SK-N-SH (cell line): ENCODE results near the gene RRM1. TPM values are rescaled to one million over a fixed set of nuclear protein-coding genes. Genes with fewer than 3 reads are reported as not detected.

Experiments used
- CTCF ChIA-PET: fragments of 300-600, 350-600 bp; formaldehyde crosslinking; extraction: SDS; loops from one replicate; lab custom pipeline; 2021; lab: Yijun Ruan, JAX
- POLR2A ChIA-PET: fragments of 350-600 bp; sonication (Branson Sonifier 250); formaldehyde crosslinking; extraction: SDS; loops from one replicate; lab custom pipeline; 2020; ENCODE audit warnings: antibody characterized with exemption, inconsistent platforms; lab: Yijun Ruan, JAX
- DNase-seq: peaks from one replicate; pipeline ENCODE4 v3.0.0; 2012
- H2AFZ ChIP-seq: fragments of 200-600 bp; sonication (generic); 2 replicates; pipeline ENCODE4 v1.8.1; 2016; ENCODE audit warnings: antibody characterized with exemption, mild to moderate bottlenecking, low read depth
- H3F3A ChIP-seq: fragments of 200-600 bp; sonication (generic); replicated peaks from 2 replicates; pipeline ENCODE3; 2016; ENCODE audit warnings: antibody characterized with exemption, mild to moderate bottlenecking; ENCODE audit not compliant: insufficient read depth
- H3K27ac ChIP-seq, 2 experiments: fragments of 200-500 bp in 1 of 2; fragments of 200-600 bp in 1 of 2; sonication (Bioruptor generic) in 1 of 2; sonication (generic), shearing (Covaris generic) in 1 of 2; 2 replicates each; pipeline versions ENCODE4 v1.5.1 to v1.6.1; 2014 to 2016; ENCODE audit warnings: low read depth in 2 of 2, inconsistent platforms in 1 of 2, low read length in 1 of 2, mild to moderate bottlenecking in 1 of 2, mixed read lengths in 1 of 2
- H3K27me3 ChIP-seq: fragments of 200-600 bp; sonication (generic), shearing (Covaris generic); 2 replicates; pipeline ENCODE4 v1.6.1; 2016; ENCODE audit warnings: mixed run types; ENCODE audit not compliant: insufficient read depth
- H3K36me3 ChIP-seq, 2 experiments: fragments of 200-500 bp in 1 of 2; fragments of 200-600 bp in 1 of 2; sonication (Bioruptor generic) in 1 of 2; sonication (generic) in 1 of 2; replicated peaks in 1 of 2; 2 replicates each; pipeline versions ENCODE3 to v1.5.1; 2014 to 2016; ENCODE audit warnings: low read length in 1 of 2, mild to moderate bottlenecking in 1 of 2; ENCODE audit not compliant: insufficient read depth in 2 of 2, control insufficient read depth in 1 of 2
- H3K4me1 ChIP-seq, 2 experiments: fragments of 200-500 bp in 1 of 2; fragments of 200-600 bp in 1 of 2; sonication (Bioruptor generic) in 1 of 2; sonication (generic), shearing (Covaris generic) in 1 of 2; 2 replicates each; pipeline versions ENCODE4 v1.5.1 to v1.6.1; 2014 to 2016; ENCODE audit warnings: low read depth in 1 of 2, low read length in 1 of 2, mixed run types in 1 of 2; ENCODE audit not compliant: insufficient read depth in 2 of 2, control insufficient read depth in 1 of 2
- H3K4me2 ChIP-seq: fragments of 200-600 bp; sonication (generic), shearing (Covaris generic); 2 replicates; pipeline ENCODE4 v1.6.1; 2017; ENCODE audit warnings: mixed run types
- H3K4me3 ChIP-seq, 2 experiments: fragments of 200-500 bp in 1 of 2; fragments of 200-600 bp in 1 of 2; sonication (Bioruptor generic) in 1 of 2; sonication (generic), shearing (Covaris generic) in 1 of 2; 2 replicates each; pipeline versions ENCODE4 v1.5.1 to v1.8.1; 2014 to 2016; ENCODE audit warnings: low read depth in 2 of 2, inconsistent platforms in 1 of 2, low read length in 1 of 2, mild to moderate bottlenecking in 1 of 2, mixed read lengths in 1 of 2, moderate library complexity in 1 of 2
- H3K79me2 ChIP-seq: fragments of 200-600 bp; sonication (generic); 2 replicates; pipeline ENCODE4 v1.8.1; 2017; ENCODE audit warnings: mild to moderate bottlenecking; ENCODE audit not compliant: insufficient read depth
- H3K9ac ChIP-seq: fragments of 200-600 bp; sonication (generic); 2 replicates; pipeline ENCODE4 v1.6.1; 2017; ENCODE audit warnings: mixed run types
- H3K9me2 ChIP-seq: fragments of 200-600 bp; sonication (generic); 2 replicates; pipeline ENCODE4 v1.6.1; 2017; ENCODE audit warnings: mixed run types
- H3K9me3 ChIP-seq: fragments of 200-600 bp; sonication (generic); 2 replicates; pipeline ENCODE4 v1.6.1; 2017; ENCODE audit warnings: mixed run types, mild to moderate bottlenecking, moderate library complexity
- H4K20me1 ChIP-seq: fragments of 200-600 bp; sonication (generic); 2 replicates; pipeline ENCODE4 v1.6.1; 2017; ENCODE audit warnings: mild to moderate bottlenecking, mixed run types; ENCODE audit not compliant: insufficient read depth
- FOXJ3 ChIP-seq: sonication (generic); formaldehyde crosslinking; IDR thresholded peaks from 2 replicates; pipeline ENCODE4 v1.5.1; 2020; ENCODE audit warnings: mild to moderate bottlenecking, missing genetic modification reagents
- FOXM1 ChIP-seq: IDR thresholded peaks from 2 replicates; pipeline ENCODE4 v1.4.0; 2012; ENCODE audit warnings: low read depth, mild to moderate bottlenecking
- GATA2 ChIP-seq: sonication (generic); formaldehyde crosslinking; IDR thresholded peaks from 2 replicates; pipeline ENCODE4 v1.5.0; 2020; ENCODE audit warnings: mild to moderate bottlenecking, missing genetic modification reagents
- IRF3 ChIP-seq: fragments of 150-350 bp; IDR thresholded peaks from 2 replicates; pipeline ENCODE4 v1.6.1; 2016; ENCODE audit warnings: mild to moderate bottlenecking, low read depth, low read length
- MXI1 ChIP-seq: IDR thresholded peaks from 2 replicates; pipeline ENCODE4 v1.6.1; 2012; ENCODE audit warnings: mild to moderate bottlenecking, low read depth, low read length, improper control_type of control experiment
- NFIC ChIP-seq: IDR thresholded peaks from 2 replicates; pipeline ENCODE4 v1.4.0; 2012; ENCODE audit warnings: borderline replicate concordance
- PBX3 ChIP-seq: IDR thresholded peaks from 2 replicates; pipeline ENCODE4; 2012
- RAD21 ChIP-seq: IDR thresholded peaks from 2 replicates; pipeline ENCODE4 v1.6.1; 2012; ENCODE audit warnings: mild to moderate bottlenecking, low read length
- RXRA ChIP-seq: IDR thresholded peaks from 2 replicates; pipeline ENCODE4 v1.4.0; 2012; ENCODE audit warnings: low read depth, mild to moderate bottlenecking, borderline replicate concordance
- SIN3A ChIP-seq: IDR thresholded peaks from 2 replicates; pipeline ENCODE4 v1.6.1; 2012; ENCODE audit warnings: low read depth, mild to moderate bottlenecking, low read length, moderate library complexity, borderline replicate concordance
- SMC3 ChIP-seq: IDR thresholded peaks from 2 replicates; pipeline ENCODE4 v1.6.1; 2012; ENCODE audit warnings: low read depth, low read length, improper control_type of control experiment
- TEAD4 ChIP-seq: IDR thresholded peaks from 2 replicates; pipeline ENCODE4 v1.4.0; 2012; ENCODE audit warnings: mild to moderate bottlenecking, borderline replicate concordance; ENCODE audit not compliant: insufficient read depth
- ZBTB33 ChIP-seq: IDR thresholded peaks from 2 replicates; pipeline ENCODE4 v1.4.0; 2012; ENCODE audit warnings: low read depth, borderline replicate concordance
- WGBS: methylation state at CpG from one replicate; pipeline ENCODE4 v1.1.6; 2017; ENCODE audit warnings: low lambda C conversion rate; 5-methylcytosine and 5-hydroxymethylcytosine counted together
- polyA plus RNA-seq, 3 experiments: library from polyadenylated mRNA; depleted of rRNA; stranded (reverse); fragments of >200 nt; gene quantifications; 2 replicates each; pipeline ENCODE4 v1.2.3, GENCODE V29; 2012
- TF ChIP-seq, protein P1 (sequence below): fragments of 150-350 bp; IDR thresholded peaks from 2 replicates; pipeline ENCODE4 v1.6.1; 2017; ENCODE audit warnings: antibody characterized with exemption, low read length, low read depth, borderline replicate concordance

The RRM1 gene
- polyA plus RNA-seq, 1 of the 3 experiments (the other 2 are of a cell fraction): 28.2 TPM

DNA sequence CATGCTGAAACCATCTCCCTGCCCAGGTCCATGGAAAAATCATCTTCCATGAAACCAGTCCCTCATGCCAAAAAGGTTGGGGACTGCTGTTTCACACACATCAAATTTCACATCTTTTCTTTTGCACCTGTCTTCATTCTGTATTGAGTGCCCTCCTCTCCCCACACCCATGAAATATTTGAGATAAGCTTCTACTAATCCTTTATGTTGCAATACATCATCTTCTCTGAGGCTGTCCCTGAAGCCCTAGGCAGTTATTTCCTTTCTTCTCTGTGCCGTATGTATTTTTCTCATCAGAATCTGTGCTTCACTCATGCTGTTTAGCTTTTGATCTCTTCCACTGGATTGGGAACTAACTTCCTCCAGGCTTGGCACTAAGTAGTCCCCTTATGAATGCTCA lies 40.0 kb upstream of the RRM1 start:
- ChIA-PET CTCF (interaction anchor here (1.1 to 4.5 kb wide), 5 partner anchors 18 to 213 kb away, joined by 3 to 27 read pairs (median 8); partner anchors contain the start of gene STIM1), POLR2A (no interaction called here)
- Histone ChIP-seq H3F3A (no peaks in the 10 kb centered on the region), H3K4me1 (peaks cover 0 to 6% of the 10 kb centered on the region in 2 experiments; a peak in 2 of 4 replicates), H3K4me3 (no peak overlapping the region), H3K36me3 (peaks cover 3 to 5% of the 10 kb centered on the region in 2 experiments), H4K20me1 (no peaks in the 10 kb centered on the region), H3K9me3 (no peaks in the 10 kb centered on the region), H3K79me2 (no peaks in the 10 kb centered on the region), H3K9me2 (no peaks in the 10 kb centered on the region), H2AFZ (no peak overlapping the region), H3K9ac (no peak overlapping the region), H3K27me3 (no peaks in the 10 kb centered on the region), H3K4me2 (no peak overlapping the region), H3K27ac (no peak overlapping the region)
- WGBS: 80% methylated on average over 1 of the region's 1 CpG
- DNase-seq: no peak
- no peak for TF ChIP-seq ZBTB33
- no peak for TF ChIP-seq FOXJ3
- TF ChIP-seq, protein P1, sequence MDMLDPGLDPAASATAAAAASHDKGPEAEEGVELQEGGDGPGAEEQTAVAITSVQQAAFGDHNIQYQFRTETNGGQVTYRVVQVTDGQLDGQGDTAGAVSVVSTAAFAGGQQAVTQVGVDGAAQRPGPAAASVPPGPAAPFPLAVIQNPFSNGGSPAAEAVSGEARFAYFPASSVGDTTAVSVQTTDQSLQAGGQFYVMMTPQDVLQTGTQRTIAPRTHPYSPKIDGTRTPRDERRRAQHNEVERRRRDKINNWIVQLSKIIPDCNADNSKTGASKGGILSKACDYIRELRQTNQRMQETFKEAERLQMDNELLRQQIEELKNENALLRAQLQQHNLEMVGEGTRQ: no peak
- no peak for TF ChIP-seq FOXM1
- TF ChIP-seq RAD21: no peak
- TF ChIP-seq PBX3: no peak
- no peak for TF ChIP-seq NFIC
- TF ChIP-seq SMC3: no peak
- no peak for TF ChIP-seq MXI1
- no peak for TF ChIP-seq SIN3A
- TF ChIP-seq TEAD4: no peak
- no peak for TF ChIP-seq RXRA
- no peak for TF ChIP-seq GATA2 (CRISPR knock-in tag)

DNA sequence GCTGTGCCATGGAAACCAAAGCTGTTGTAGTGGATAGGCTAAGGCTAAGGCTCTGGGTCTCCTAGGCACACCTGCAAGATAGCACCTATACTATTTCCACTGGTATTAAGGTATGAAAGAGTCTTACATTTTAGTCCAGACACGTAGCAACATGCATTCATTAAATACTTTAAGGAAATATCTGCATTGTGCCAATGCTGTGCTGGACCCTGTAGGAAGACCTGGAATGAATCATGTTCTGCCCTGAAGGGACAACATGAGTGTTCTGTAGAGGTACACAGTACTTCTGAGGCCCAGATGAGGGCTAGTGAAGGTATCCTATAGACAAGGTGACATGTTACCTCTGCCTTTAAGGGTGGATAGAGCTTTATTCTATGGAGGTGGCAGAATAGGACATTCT lies 35.2 kb upstream of the RRM1 start:
- Histone ChIP-seq H3K9me2 (no peaks in the 10 kb centered on the region), H3K27ac (no peak overlapping the region), H3K9ac (no peak overlapping the region), H3K4me1 (peaks cover under 1 to 6% of the 10 kb centered on the region in 2 experiments; a peak in 3 of 4 replicates), H3F3A (no peaks in the 10 kb centered on the region), H2AFZ (no peak overlapping the region), H3K79me2 (no peaks in the 10 kb centered on the region), H3K27me3 (no peaks in the 10 kb centered on the region), H3K36me3 (peaks cover 7 to 14% of the 10 kb centered on the region in 2 experiments), H3K4me2 (no peak overlapping the region), H3K4me3 (no peak overlapping the region), H4K20me1 (no peaks in the 10 kb centered on the region), H3K9me3 (no peaks in the 10 kb centered on the region)
- ChIA-PET CTCF (interaction anchor here (3.0 to 4.3 kb wide), 2 partner anchors 13 to 210 kb away, joined by 14 to 23 read pairs; no protein-coding TSS in a partner anchor), POLR2A (no interaction called here)
- no peak for TF ChIP-seq IRF3
- DNase-seq: no peak
- WGBS: 83% methylated on average over 1 of the region's 1 CpG
